K562 (cell line): Measurements from ENCODE around the gene PALLD. TPM values are rescaled to one million over a fixed set of nuclear protein-coding genes. Genes with fewer than 3 reads are reported as not detected.

Experiments
- ATAC-seq: fragments of 200-7000 bp; cut with Tn5 transposase; 3 replicates; pipeline ENCODE4 v1.9.1; 2020; ENCODE audit warnings: moderate library complexity
- BruUV-seq: library from RNA; stranded (reverse); fragments of 400-500 nt; replicated peaks from 2 replicates; lab custom pipeline; 2021; lab: Mats Ljungman, UMichigan
- CTCF ChIA-PET: fragments of 300-600 bp; formaldehyde crosslinking; extraction: SDS; loops from one replicate; lab custom pipeline; 2021; ENCODE audit warnings: low intra/inter-chr PET ratio; lab: Yijun Ruan, JAX
- POLR2A ChIA-PET: fragments of 300-600, 350-650 bp; sonication (Branson Sonifier 250); formaldehyde crosslinking; extraction: SDS; loops from one replicate; lab custom pipeline; 2021; ENCODE audit warnings: antibody characterized with exemption, inconsistent platforms; lab: Yijun Ruan, JAX
- DNase-seq, 4 experiments: peaks; one replicate each; pipeline versions ENCODE4 v3.0.0 to v3.0.0-alpha.2; 2011 to 2018; ENCODE audit warnings: low spot score in 3 of 4, mixed read lengths in 3 of 4; ENCODE audit errors: extremely low read depth in 1 of 4
- FAIRE-seq: peaks from 2 replicates; lab custom pipeline; 2011; peaks lifted over from hg19 to GRCh38; lab: Jason Lieb, UNC
- H2AFZ ChIP-seq: 2 replicates; pipeline ENCODE4 v1.6.0; 2011; ENCODE audit warnings: low read depth, low read length, control low read depth, inconsistent platforms
- H3K27ac ChIP-seq: fragments of 200-600 bp; 3 replicates; pipeline ENCODE4 v1.8.0; 2011; ENCODE audit warnings: low read depth, mild to moderate bottlenecking, control low read depth, inconsistent platforms, low read length, moderate library complexity, mixed read lengths; ENCODE audit errors: extremely low read depth
- H3K27me3 ChIP-seq, 2 experiments: fragments of 300-600 bp in 1 of 2; 2 replicates in 1 of 2; 3 replicates in 1 of 2; pipeline versions ENCODE4 v1.6.0 to v1.8.0; 2011; ENCODE audit warnings: inconsistent platforms in 2 of 2, low read length in 2 of 2, mild to moderate bottlenecking in 1 of 2, mixed read lengths in 1 of 2, moderate library complexity in 1 of 2; ENCODE audit not compliant: control insufficient read depth in 2 of 2, insufficient read depth in 2 of 2
- H3K36me3 ChIP-seq: fragments of 300-600 bp; 3 replicates; pipeline ENCODE4 v1.8.0; 2011; ENCODE audit warnings: mild to moderate bottlenecking, low read length, inconsistent platforms; ENCODE audit not compliant: control insufficient read depth, insufficient read depth
- H3K4me1 ChIP-seq, 2 experiments: fragments of 200-600 bp in 1 of 2; replicated peaks in 1 of 2; 2 replicates in 1 of 2; 3 replicates in 1 of 2; pipeline versions ENCODE4 v1.5.1 to v1.8.0; 2011; ENCODE audit warnings: inconsistent platforms in 2 of 2, low read length in 2 of 2, mild to moderate bottlenecking in 1 of 2, mixed read lengths in 1 of 2, moderate library complexity in 1 of 2; ENCODE audit not compliant: control insufficient read depth in 2 of 2, insufficient read depth in 2 of 2
- H3K4me2 ChIP-seq: 2 replicates; pipeline ENCODE4 v1.6.1; 2011; ENCODE audit warnings: low read length, control low read depth, inconsistent platforms, mixed read lengths; ENCODE audit not compliant: insufficient read depth
- H3K4me3 ChIP-seq: fragments of 200-600 bp; sonication (generic), shearing (Covaris generic); 2 replicates; pipeline ENCODE4 v1.5.1; 2016; ENCODE audit warnings: control low read depth, inconsistent platforms
- H3K79me2 ChIP-seq: fragments of 200-600 bp; 3 replicates; pipeline ENCODE4 v1.8.0; 2011; ENCODE audit warnings: low read length, inconsistent platforms; ENCODE audit not compliant: control insufficient read depth, insufficient read depth
- H3K9ac ChIP-seq, 2 experiments: 2 replicates each; pipeline versions ENCODE4 v1.6.0 to v1.6.1; 2011; ENCODE audit warnings: low read depth in 2 of 2, low read length in 2 of 2, control low read depth in 1 of 2, inconsistent platforms in 1 of 2, mild to moderate bottlenecking in 1 of 2, mixed read lengths in 1 of 2; ENCODE audit not compliant: insufficient read depth in 1 of 2
- H3K9me1 ChIP-seq: one replicate; pipeline ENCODE4 v1.6.0; 2011; ENCODE audit warnings: inconsistent platforms, mild to moderate bottlenecking, low read length, moderate library complexity; ENCODE audit not compliant: control insufficient read depth, insufficient read depth
- H3K9me3 ChIP-seq: replicated peaks from 2 replicates; pipeline ENCODE4 v1.5.1; 2011; ENCODE audit warnings: low read depth, low read length, inconsistent platforms; ENCODE audit not compliant: control insufficient read depth, insufficient read depth
- H4K20me1 ChIP-seq: replicated peaks from 2 replicates; pipeline ENCODE4 v1.6.1; 2011; ENCODE audit warnings: low read length, inconsistent platforms, mixed read lengths; ENCODE audit not compliant: control insufficient read depth, insufficient read depth
- ETS2 ChIP-seq: IDR thresholded peaks from 2 replicates; pipeline ENCODE4 v1.6.1; 2016; ENCODE audit warnings: borderline replicate concordance, missing genetic modification characterization, mild to moderate bottlenecking, moderate library complexity, missing compliant biosample characterization; ENCODE audit not compliant: poor library complexity, severe bottlenecking
- FOXA3 ChIP-seq, 2 experiments: fragments of 450-650 bp in 1 of 2; sonication (generic) in 1 of 2; formaldehyde crosslinking; IDR thresholded peaks in 1 of 2; conservative IDR thresholded peaks in 1 of 2; 2 replicates each; pipeline versions ENCODE4 v1.4.0 to v1.8.0; 2020 to 2022; ENCODE audit warnings: mild to moderate bottlenecking in 2 of 2, missing genetic modification reagents in 1 of 2
- ID3 ChIP-seq, 2 experiments: fragments of 250-450 bp in 1 of 2; fragments of 450-650 bp in 1 of 2; sonication (Bioruptor Pico) in 1 of 2; IDR thresholded peaks; 2 replicates each; pipeline versions ENCODE4 v1.6.1 to v1.8.0; 2016 to 2021; ENCODE audit warnings: mild to moderate bottlenecking in 2 of 2, moderate library complexity in 2 of 2, missing compliant biosample characterization in 1 of 2, missing genetic modification characterization in 1 of 2
- IRF1 ChIP-seq: sonication (generic); formaldehyde crosslinking; IDR thresholded peaks from 2 replicates; pipeline ENCODE4 v1.8.0; 2022; ENCODE audit warnings: missing genetic modification reagents, mild to moderate bottlenecking, borderline replicate concordance
- KLF10 ChIP-seq: fragments of 250-450 bp; sonication (Bioruptor Pico); IDR thresholded peaks from 2 replicates; pipeline ENCODE4 v1.6.1; 2021; ENCODE audit warnings: matching md5 sums
- PATZ1 ChIP-seq: fragments of 250-450 bp; sonication (Bioruptor Pico); IDR thresholded peaks from 2 replicates; pipeline ENCODE4 v1.5.0; 2020; ENCODE audit warnings: mild to moderate bottlenecking, borderline replicate concordance
- PCBP1 ChIP-seq: fragments of 200-400 bp; formaldehyde crosslinking; IDR thresholded peaks from 2 replicates; pipeline ENCODE4 v1.6.1; 2018; ENCODE audit warnings: mild to moderate bottlenecking, low read depth, low read length; ENCODE audit not compliant: poor library complexity, severe bottlenecking
- RBM17 ChIP-seq: fragments of 200-400 bp; formaldehyde crosslinking; IDR thresholded peaks from 2 replicates; pipeline ENCODE4 v1.6.1; 2017; ENCODE audit warnings: low read depth, mild to moderate bottlenecking, low read length, borderline replicate concordance
- RCOR1 ChIP-seq, 2 experiments: IDR thresholded peaks; 2 replicates each; pipeline ENCODE4 v1.6.1; 2012; ENCODE audit warnings: low read depth in 2 of 2, low read length in 2 of 2, borderline replicate concordance in 1 of 2, improper control_type of control experiment in 1 of 2
- RERE ChIP-seq: sonication (generic); formaldehyde crosslinking; IDR thresholded peaks from 2 replicates; pipeline ENCODE4 v1.8.0; 2023; ENCODE audit warnings: missing genetic modification reagents, mild to moderate bottlenecking, borderline replicate concordance
- ZEB2 ChIP-seq: fragments of 450-650 bp; IDR thresholded peaks from 2 replicates; pipeline ENCODE4 v1.6.1; 2016
- ZNF143 ChIP-seq: sonication (generic); formaldehyde crosslinking; IDR thresholded peaks from 2 replicates; pipeline ENCODE4 v1.9.0; 2022; ENCODE audit warnings: mild to moderate bottlenecking, missing genetic modification reagents
- WGBS: fragments of 100-300 bp; shearing (Covaris generic); methylation state at CpG from one replicate; pipeline ENCODE4 v1.1.6; 2016; ENCODE audit warnings: low coverage, mixed read lengths; ENCODE audit not compliant: insufficient coverage; ENCODE audit errors: missing lambda C conversion rate; 5-methylcytosine and 5-hydroxymethylcytosine counted together
- in situ Hi-C: fragments of 300-500 bp; cut with MboI; formaldehyde crosslinking; loops from 4 replicates; pipeline ENCODE4 v1.15.0; 2018; ENCODE audit warnings: inconsistent platforms, mixed read lengths
- intact Hi-C: fragments of 100-400 bp; cut with micrococcal nuclease; formaldehyde crosslinking; loops from 2 replicates; pipeline ENCODE4 v1.14.2; 2022
- polyA plus RNA-seq, 8 experiments: library from polyadenylated mRNA; depleted of rRNA in 4 of 8; stranded (reverse) in 5 of 8; unstranded in 3 of 8; fragments of >200 nt; fragmentation: Nextera tagmentation in 2 of 8; fragmentation: Illumina TruSeq in 1 of 8; extraction: Ambion mirVana in 2 of 8; extraction: Trizol in 1 of 8; gene quantifications; 2 replicates each; pipeline versions ENCODE4 v1.2.1 to v1.2.3, GENCODE V29; 2011 to 2014; ENCODE audit warnings: inconsistent platforms in 1 of 8, missing spikeins in 1 of 8
- total RNA-seq, 7 experiments: library from RNA; depleted of rRNA in 6 of 7; stranded (reverse); fragments of >200 nt in 6 of 7; fragmentation: Illumina TruSeq in 2 of 7; extraction: Trizol in 2 of 7; gene quantifications; 2 replicates each; pipeline versions ENCODE4 v1.2.1 to v1.2.3, GENCODE V29; 2011 to 2021; ENCODE audit warnings: low replicate concordance in 1 of 7

PALLD gene
- total and polyA plus RNA-seq, 9 of the 15 experiments (the other 6 are each of a cell fraction or from before 2014, with no cell fraction given): 0.01 to 0.35 (median 0.06) TPM; not detected in 3

- H2AFZ ChIP-seq: no peak overlapping the region
- ChIA-PET POLR2A (interaction anchor here (0.7 kb wide), 1 partner anchor 1075 kb away, joined by 3 read pairs; no protein-coding TSS in a partner anchor), CTCF (no interaction called here)
- H3K27ac ChIP-seq: no peak overlapping the region
- H4K20me1 ChIP-seq: no peaks in the 10 kb centered on the region
- no peak overlapping the region for H3K4me3 ChIP-seq
- no peaks in the 10 kb centered on the region for H3K4me1 ChIP-seq
- no peaks in the 10 kb centered on the region for H3K9me3 ChIP-seq
- no peak for DNase-seq
- BruUV-seq: no TSS peak
- H3K9me1 ChIP-seq: no peaks in the 10 kb centered on the region
- in situ Hi-C loops (no loop called here), intact Hi-C loops (no loop called here)
- H3K27me3 ChIP-seq: peaks cover 0 to 5% of the 10 kb centered on the region in 2 experiments; a peak in 1 of 5 replicates
- ATAC-seq: no peak
- H3K36me3 ChIP-seq: no peaks in the 10 kb centered on the region
- WGBS: 8% methylated on average over 3 of the region's 3 CpGs
- H3K4me2 ChIP-seq: no peak overlapping the region
- H3K9ac ChIP-seq: no peak overlapping the region
- FAIRE-seq: no peak
- H3K79me2 ChIP-seq: no peaks in the 10 kb centered on the region
- TF ChIP-seq IRF1 (no peak), PCBP1 (no peak), ETS2 (tag) (no peak), ZEB2 (no peak), RCOR1 (IDR thresholded peaks at IDR 0.05; ENCODE audit: borderline replicate concordance in 1 of 2, low read depth in 2 of 2, low read length in 2 of 2) (no peak), ID3 (CRISPR knock-in tag; IDR thresholded peaks at IDR 0.05) (no peak), ID3 (tag; IDR thresholded peaks at IDR 0.05) (no peak), ZNF143 (CRISPR knock-in tag) (no peak), RBM17 (no peak), RERE (CRISPR knock-in tag) (no peak), KLF10 (CRISPR knock-in tag) (no peak), FOXA3 (CRISPR knock-in tag; conservative IDR thresholded peaks at IDR 0.05 in 1 of 2, IDR thresholded peaks at IDR 0.05 in 1 of 2) (no peak), PATZ1 (CRISPR knock-in tag) (no peak)
These were observed 298.0 kb downstream of the PALLD start for GRCh38 chr4:168794881-168795280.
